Skin epidermis (tissue), 12 donors: ENCODE results near the gene OSCP1.
A peak's percentile ranks its signal among the peaks of the same experiment; 100 is the strongest.
"Not testable (repeated sequence)": the region's sequence is repeated elsewhere in the genome, so short reads cannot be mapped to it uniquely, and the experiment has no call there.

Source experiments
- H3K27ac ChIP-seq, 21 experiments: fragments of 200-600 bp; sonication (generic) in 11 of 21; one replicate each; pipeline ENCODE4 v1.5.0; 2020; ENCODE audit warnings: mild to moderate bottlenecking in 3 of 21, inconsistent platforms in 2 of 21, moderate library complexity in 2 of 21
- H3K4me3 ChIP-seq, 7 experiments: fragments of 200-600 bp; sonication (generic) in 2 of 7; one replicate each; pipeline ENCODE4 v1.5.0; 2020; ENCODE audit warnings: inconsistent platforms in 2 of 7, mild to moderate bottlenecking in 2 of 7, moderate library complexity in 1 of 7

The OSCP1 gene

GRCh38 chr1:36450270-36450918, at the start of gene OSCP1:
TSS of gene OSCP1 (minus strand) at chr1:36450451. CDS start at chr1:36450369, 82 bp downstream.
- Histone ChIP-seq H3K27ac (peak within 1 kb of the TSS; percentile 74 to 99 (median 96)), H3K4me3 (peak within 1 kb of the TSS; percentile 36 to 65 (median 59))

GRCh38 chr1:36497207-36497606, 47.0 kb upstream of the OSCP1 start:
- H3K4me3 ChIP-seq = no peak overlapping the region
- H3K27ac ChIP-seq = no peak overlapping the region

GRCh38 chr1:36494971-36495370, 44.7 kb upstream of the OSCP1 start:
- no peak overlapping the region for H3K27ac ChIP-seq
- no peak overlapping the region for H3K4me3 ChIP-seq

- Histone ChIP-seq H3K27ac (no peak overlapping the region), H3K4me3 (no peak overlapping the region)
These were observed 43.3 kb upstream of the OSCP1 start for GRCh38 chr1:36493524-36493923.

- Histone ChIP-seq H3K27ac (no peak overlapping the region), H3K4me3 (no peak overlapping the region)
These were observed 42.2 kb upstream of the OSCP1 start for GRCh38 chr1:36492491-36492890.

- not testable (repeated sequence) for H3K4me3 ChIP-seq, H3K27ac ChIP-seq
These were observed 39.2 kb upstream of the OSCP1 start for GRCh38 chr1:36489258-36490051.

- H3K27ac ChIP-seq = peak overlapping the region in 1 of 21 experiments; percentile 63
- H3K4me3 ChIP-seq = no peak overlapping the region
These were observed 37.7 kb upstream of the OSCP1 start for GRCh38 chr1:36487906-36488305.

- H3K4me3 ChIP-seq = not testable (repeated sequence)
- peak overlapping the region in 7 of 21 experiments; percentile 47 to 63 (median 52) for H3K27ac ChIP-seq
These were observed 37.1 kb upstream of the OSCP1 start for GRCh38 chr1:36487336-36487725.

- Histone ChIP-seq H3K27ac (peak overlapping the region in 11 of 21 experiments; percentile 1 to 67 (median 53)), H3K4me3 (no peak overlapping the region)
These were observed 36.4 kb upstream of the OSCP1 start for GRCh38 chr1:36486439-36487335.

GRCh38 chr1:36486093-36486438, 35.8 kb upstream of the OSCP1 start:
- Histone ChIP-seq H3K4me3 (no peak overlapping the region), H3K27ac (peak overlapping the region in 7 of 21 experiments; percentile 45 to 67 (median 56))

GRCh38 chr1:36484099-36484498, 33.8 kb upstream of the OSCP1 start:
- H3K27ac ChIP-seq = no peak overlapping the region
- no peak overlapping the region for H3K4me3 ChIP-seq

- peak within 1 kb of the TSS in 3 of 7 experiments; percentile 6 to 15 (median 9) for H3K4me3 ChIP-seq
- H3K27ac ChIP-seq = peak within 1 kb of the TSS in 15 of 21 experiments; percentile 1 to 71 (median 35)
These were observed 32.6 kb upstream of the OSCP1 start, which contains the start of gene CSF3R for GRCh38 chr1:36482724-36483388. TSS of gene CSF3R (minus strand) at chr1:36482913. CDS start at chr1:36479496, 3,417 bp downstream.

- peak overlapping the region in 15 of 21 experiments; percentile 1 to 71 (median 34) for H3K27ac ChIP-seq
- peak overlapping the region in 3 of 7 experiments; percentile 6 to 15 (median 9) for H3K4me3 ChIP-seq
These were observed 31.8 kb upstream of the OSCP1 start for GRCh38 chr1:36481771-36482723.

- Histone ChIP-seq H3K27ac (no peak overlapping the region), H3K4me3 (no peak overlapping the region)
These were observed 30.8 kb upstream of the OSCP1 start for GRCh38 chr1:36481091-36481490.

GRCh38 chr1:36480161-36480560, 29.9 kb upstream of the OSCP1 start:
- Histone ChIP-seq H3K27ac (no peak overlapping the region), H3K4me3 (no peak overlapping the region)

GRCh38 chr1:36479505-36480051, 29.3 kb upstream of the OSCP1 start:
- no peak overlapping the region for H3K4me3 ChIP-seq

GRCh38 chr1:36477615-36478014, 27.4 kb upstream of the OSCP1 start:
- not testable (repeated sequence) for H3K4me3 ChIP-seq, H3K27ac ChIP-seq

More at GRCh38 chr1:36479505-36480051, 29.3 kb upstream of the OSCP1 start:
- no peak overlapping the region for H3K27ac ChIP-seq

- H3K4me3 ChIP-seq = no peak overlapping the region
- no peak overlapping the region for H3K27ac ChIP-seq
These were observed 26.7 kb upstream of the OSCP1 start for GRCh38 chr1:36476945-36477344.
